HEK293 (cell line): Measurements from ENCODE around the gene RPUSD1.

ENCODE experiments used
- CTCF ChIA-PET: fragments of 350-600 bp; formaldehyde crosslinking; extraction: SDS; loops from one replicate; lab custom pipeline; 2021; ENCODE audit warnings: antibody characterized with exemption; lab: Yijun Ruan, JAX
- POLR2A ChIA-PET: fragments of 300-600 bp; formaldehyde crosslinking; extraction: SDS; loops from one replicate; lab custom pipeline; 2020; ENCODE audit warnings: antibody characterized with exemption, inconsistent platforms; lab: Yijun Ruan, JAX
- H3K27ac ChIP-seq: fragments of 200-500 bp; sonication (Bioruptor generic); 2 replicates; pipeline ENCODE4 v1.5.1; 2014; ENCODE audit warnings: low read depth, low read length, control low read depth, inconsistent platforms; ENCODE audit errors: extremely low read depth
- H3K36me3 ChIP-seq, 2 experiments: fragments of 200-500 bp in 1 of 2; sonication (Bioruptor generic) in 1 of 2; 1 replicate in 1 of 2; 2 replicates in 1 of 2; pipeline ENCODE4 v1.5.1; 2014 to 2017; ENCODE audit warnings: inconsistent platforms in 2 of 2, low read length in 2 of 2; ENCODE audit not compliant: control insufficient read depth in 2 of 2, insufficient read depth in 1 of 2
- H3K4me1 ChIP-seq: fragments of 200-500 bp; sonication (Bioruptor generic); 2 replicates; pipeline ENCODE4 v1.5.1; 2014; ENCODE audit warnings: mild to moderate bottlenecking, low read length, inconsistent platforms; ENCODE audit not compliant: control insufficient read depth, insufficient read depth
- H3K4me3 ChIP-seq: 2 replicates; pipeline ENCODE4 v1.5.1; 2011; ENCODE audit warnings: low read depth, mild to moderate bottlenecking, control low read depth, low read length, moderate library complexity
- H3K9me3 ChIP-seq: fragments of 200-500 bp; sonication (Bioruptor generic); 2 replicates; pipeline ENCODE4 v1.5.1; 2014; ENCODE audit warnings: low read depth, low read length, inconsistent platforms; ENCODE audit not compliant: control insufficient read depth, insufficient read depth
- HOXA7 ChIP-seq: sonication (generic); formaldehyde crosslinking; IDR thresholded peaks from 2 replicates; pipeline ENCODE4 v1.8.1; 2022; ENCODE audit warnings: missing genetic modification reagents, borderline replicate concordance
- KLF9 ChIP-seq: fragments of 450-650 bp; formaldehyde crosslinking; IDR thresholded peaks from 2 replicates; pipeline ENCODE4 v1.5.1; 2016; ENCODE audit warnings: missing biosample characterization, missing genetic modification characterization, low read depth
- MYNN ChIP-seq: fragments of 450-650 bp; formaldehyde crosslinking; IDR thresholded peaks from 2 replicates; pipeline ENCODE4 v1.5.1; 2016; ENCODE audit warnings: missing biosample characterization, missing genetic modification characterization, borderline replicate concordance
- OSR2 ChIP-seq: fragments of 450-650 bp; formaldehyde crosslinking; IDR thresholded peaks from 2 replicates; pipeline ENCODE4 v1.5.1; 2016; ENCODE audit warnings: missing biosample characterization, missing genetic modification characterization
- PRDM4 ChIP-seq: fragments of 450-650 bp; formaldehyde crosslinking; IDR thresholded peaks from 2 replicates; pipeline ENCODE4 v1.5.1; 2017; ENCODE audit warnings: missing biosample characterization, missing genetic modification characterization
- ZBTB44 ChIP-seq: fragments of 450-650 bp; IDR thresholded peaks from 2 replicates; pipeline ENCODE4 v1.5.1; 2018; ENCODE audit warnings: missing biosample characterization, mild to moderate bottlenecking, missing genetic modification characterization
- ZFP69B ChIP-seq: fragments of 450-650 bp; formaldehyde crosslinking; IDR thresholded peaks from 2 replicates; pipeline ENCODE4 v1.5.1; 2016; ENCODE audit warnings: missing biosample characterization, missing genetic modification characterization
- ZNF140 ChIP-seq: fragments of 450-650 bp; formaldehyde crosslinking; IDR thresholded peaks from 2 replicates; pipeline ENCODE4 v1.5.1; 2016; ENCODE audit warnings: missing biosample characterization, missing genetic modification characterization
- ZNF24 ChIP-seq: fragments of 450-650 bp; formaldehyde crosslinking; IDR thresholded peaks from 2 replicates; pipeline ENCODE4 v1.5.1; 2016; ENCODE audit warnings: missing biosample characterization, missing genetic modification characterization
- ZNF248 ChIP-seq: fragments of 450-650 bp; formaldehyde crosslinking; IDR thresholded peaks from 2 replicates; pipeline ENCODE4 v1.5.1; 2017; ENCODE audit warnings: missing biosample characterization, missing genetic modification characterization
- ZNF311 ChIP-seq: fragments of 450-650 bp; formaldehyde crosslinking; IDR thresholded peaks from 2 replicates; pipeline ENCODE4 v1.5.1; 2017; ENCODE audit warnings: missing biosample characterization, missing genetic modification characterization, borderline replicate concordance
- ZNF335 ChIP-seq: fragments of 450-650 bp; formaldehyde crosslinking; conservative IDR thresholded peaks from 2 replicates; pipeline ENCODE4 v1.5.1; 2016; ENCODE audit warnings: missing biosample characterization, missing genetic modification characterization
- ZNF37A ChIP-seq: fragments of 450-650 bp; IDR thresholded peaks from 2 replicates; pipeline ENCODE4 v1.5.1; 2018; ENCODE audit warnings: missing biosample characterization, missing genetic modification characterization
- ZNF426 ChIP-seq: fragments of 450-650 bp; formaldehyde crosslinking; IDR thresholded peaks from 2 replicates; pipeline ENCODE4 v1.5.1; 2017; ENCODE audit warnings: missing biosample characterization, missing genetic modification characterization, mild to moderate bottlenecking, inconsistent platforms, moderate library complexity
- ZNF555 ChIP-seq: fragments of 450-650 bp; formaldehyde crosslinking; conservative IDR thresholded peaks from 2 replicates; pipeline ENCODE4 v1.5.1; 2017; ENCODE audit warnings: missing biosample characterization, mild to moderate bottlenecking, missing genetic modification characterization, inconsistent platforms
- ZNF600 ChIP-seq: fragments of 450-650 bp; formaldehyde crosslinking; IDR thresholded peaks from 2 replicates; pipeline ENCODE4 v1.5.1; 2016; ENCODE audit warnings: missing biosample characterization, missing genetic modification characterization
- ZNF707 ChIP-seq: fragments of 450-650 bp; formaldehyde crosslinking; IDR thresholded peaks from 2 replicates; pipeline ENCODE4 v1.5.1; 2016; ENCODE audit warnings: missing biosample characterization, missing genetic modification characterization
- ZNF792 ChIP-seq: fragments of 450-650 bp; formaldehyde crosslinking; IDR thresholded peaks from 2 replicates; pipeline ENCODE4 v1.5.1; 2016; ENCODE audit warnings: missing biosample characterization, missing genetic modification characterization

RPUSD1 gene

GRCh38 chr16:735982-736453 lies 52.2 kb downstream of the RPUSD1 start:
- Histone ChIP-seq H3K9me3 (no peaks in the 10 kb centered on the region), H3K4me1 (0 out of 2 replicates have a peak, but pooled peaks cover 2% of the 10 kb centered on the region), H3K4me3 (no peak overlapping the region), H3K36me3 (peaks cover 6 to 66% of the 10 kb centered on the region in 2 experiments; a peak in 2 of 3 replicates), H3K27ac (no peak overlapping the region)
- CTCF ChIA-PET, result interaction anchor here (0.6 to 2.9 kb wide), 2 partner anchors 10 to 24 kb away, joined by 3 to 10 read pairs; partner anchors contain the start of gene CCDC78
- POLR2A ChIA-PET, result interaction anchor here (0.6 to 1.9 kb wide), 2 partner anchors 8 to 573 kb away, joined by 3 to 4 read pairs; partner anchors contain the start of gene UBE2I
- TF ChIP-seq KLF9 (tag by site-specific recombination) (no peak), ZBTB44 (tag by site-specific recombination) (no peak), ZNF37A (tag by site-specific recombination) (no peak), HOXA7 (no peak), ZFP69B (tag by site-specific recombination) (no peak), ZNF792 (tag by site-specific recombination) (no peak), ZNF311 (no peak), ZNF555 (tag by site-specific recombination) (no peak), MYNN (no peak), ZNF248 (tag by site-specific recombination) (no peak), ZNF24 (no peak), ZNF140 (tag by site-specific recombination) (no peak), PRDM4 (tag by site-specific recombination) (no peak), ZNF600 (tag by site-specific recombination) (no peak), ZNF707 (tag by site-specific recombination) (no peak), ZNF335 (tag by site-specific recombination) (no peak), ZNF426 (tag by site-specific recombination) (no peak)

- Histone ChIP-seq H3K27ac (no peak overlapping the region), H3K36me3 (peaks cover 6 to 74% of the 10 kb centered on the region in 2 experiments; a peak in 2 of 3 replicates), H3K4me1 (0 out of 2 replicates have a peak, but pooled peaks cover 2% of the 10 kb centered on the region), H3K9me3 (no peaks in the 10 kb centered on the region)
- POLR2A ChIA-PET, result interaction anchor here (1.9 kb wide), 1 partner anchor 7 kb away, joined by 4 read pairs; no protein-coding TSS in a partner anchor
- TF ChIP-seq OSR2 (tag by site-specific recombination), result no peak
- TF ChIP-seq, all 188 proteins: peak for 0
- H3K4me3 ChIP-seq, result no peak overlapping the region
- CTCF ChIA-PET, result interaction anchor here (0.6 to 2.9 kb wide), 3 partner anchors 9 to 46 kb away, joined by 3 to 10 read pairs (median 3); partner anchors contain the start of gene CCDC78
These were observed 53.0 kb downstream of the RPUSD1 start for GRCh38 chr16:734981-735881.
